HepG2 (cell line): ENCODE measurements around the gene CADPS2.

Source experiments
- HNRNPL ChIP-seq: fragments of 200-400 bp; formaldehyde crosslinking; IDR thresholded peaks from 2 replicates; pipeline ENCODE4 v1.6.1; 2017; ENCODE audit warnings: mild to moderate bottlenecking, low read depth, low read length
- MAFG ChIP-seq: sonication (generic); formaldehyde crosslinking; IDR thresholded peaks from 2 replicates; pipeline ENCODE4 v1.5.1; 2020; ENCODE audit warnings: mild to moderate bottlenecking, missing genetic modification reagents
- NFE2L1 ChIP-seq: sonication (generic); formaldehyde crosslinking; IDR thresholded peaks from 2 replicates; pipeline ENCODE4 v1.4.0; 2020; ENCODE audit warnings: missing genetic modification reagents, mild to moderate bottlenecking, borderline replicate concordance
- SALL2 ChIP-seq: sonication (generic); formaldehyde crosslinking; IDR thresholded peaks from 2 replicates; pipeline ENCODE4 v1.8.1; 2023; ENCODE audit warnings: mild to moderate bottlenecking, missing genetic modification reagents, inconsistent platforms
- SMAD3 ChIP-seq: sonication (generic); formaldehyde crosslinking; IDR thresholded peaks from 2 replicates; pipeline ENCODE4 v1.4.0; 2020; ENCODE audit warnings: missing genetic modification reagents
- USF2 ChIP-seq, 2 experiments: sonication (generic) in 1 of 2; formaldehyde crosslinking in 1 of 2; IDR thresholded peaks; 2 replicates each; pipeline versions ENCODE4 v1.5.1 to v1.6.1; 2011 to 2020; ENCODE audit warnings: borderline replicate concordance in 1 of 2, low read depth in 1 of 2, low read length in 1 of 2, mild to moderate bottlenecking in 1 of 2, missing genetic modification reagents in 1 of 2, moderate library complexity in 1 of 2
- XBP1 ChIP-seq: sonication (generic); formaldehyde crosslinking; IDR thresholded peaks from 2 replicates; pipeline ENCODE4 v1.5.0; 2020; ENCODE audit warnings: missing genetic modification reagents
- ZFP82 ChIP-seq: sonication (generic); formaldehyde crosslinking; IDR thresholded peaks from 2 replicates; pipeline ENCODE4 v1.5.1; 2020; ENCODE audit warnings: mild to moderate bottlenecking, missing genetic modification reagents, borderline replicate concordance
- ZFX ChIP-seq: sonication (generic); formaldehyde crosslinking; IDR thresholded peaks from 2 replicates; pipeline ENCODE4 v1.4.0; 2020; ENCODE audit warnings: mild to moderate bottlenecking, low read depth, missing genetic modification reagents, moderate library complexity
- ZHX2 ChIP-seq, 2 experiments: sonication (generic) in 1 of 2; formaldehyde crosslinking in 1 of 2; IDR thresholded peaks; 2 replicates each; pipeline versions ENCODE4 v1.6.1 to v1.9.0; 2014 to 2022; ENCODE audit warnings: antibody characterized with exemption in 1 of 2, borderline replicate concordance in 1 of 2, inconsistent platforms in 1 of 2, low read depth in 1 of 2, missing genetic modification reagents in 1 of 2
- TF ChIP-seq, protein P1 (sequence below): sonication (generic); formaldehyde crosslinking; IDR thresholded peaks from 2 replicates; pipeline ENCODE4 v1.4.0; 2020; ENCODE audit warnings: low read depth, mild to moderate bottlenecking, missing genetic modification reagents
- TF ChIP-seq, protein P2 (sequence below): sonication (generic); formaldehyde crosslinking; IDR thresholded peaks from 2 replicates; pipeline ENCODE4 v1.5.0; 2020; ENCODE audit warnings: mild to moderate bottlenecking, missing genetic modification reagents, moderate library complexity

GRCh38 chr7:122864016-122864415, 22.2 kb downstream of the CADPS2 start:
- TF ChIP-seq ZFP82 (CRISPR knock-in tag) = no peak
- no peak for TF ChIP-seq XBP1
- no peak for TF ChIP-seq ZHX2 (IDR thresholded peaks at IDR 0.05; ENCODE audit: low read depth)
- TF ChIP-seq ZHX2 (CRISPR knock-in tag; IDR thresholded peaks at IDR 0.05; ENCODE audit: borderline replicate concordance) = no peak
- no peak for TF ChIP-seq SALL2 (CRISPR knock-in tag)
- no peak for TF ChIP-seq USF2 (IDR thresholded peaks at IDR 0.05; ENCODE audit: low read depth, low read length)
- TF ChIP-seq USF2 (CRISPR knock-in tag; IDR thresholded peaks at IDR 0.05; ENCODE audit: borderline replicate concordance) = no peak
- TF ChIP-seq HNRNPL = no peak
- no peak for TF ChIP-seq MAFG (CRISPR knock-in tag)
- TF ChIP-seq, protein P1, sequence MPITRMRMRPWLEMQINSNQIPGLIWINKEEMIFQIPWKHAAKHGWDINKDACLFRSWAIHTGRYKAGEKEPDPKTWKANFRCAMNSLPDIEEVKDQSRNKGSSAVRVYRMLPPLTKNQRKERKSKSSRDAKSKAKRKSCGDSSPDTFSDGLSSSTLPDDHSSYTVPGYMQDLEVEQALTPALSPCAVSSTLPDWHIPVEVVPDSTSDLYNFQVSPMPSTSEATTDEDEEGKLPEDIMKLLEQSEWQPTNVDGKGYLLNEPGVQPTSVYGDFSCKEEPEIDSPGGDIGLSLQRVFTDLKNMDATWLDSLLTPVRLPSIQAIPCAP = no peak
- TF ChIP-seq SMAD3 (CRISPR knock-in tag) = no peak
- TF ChIP-seq ZFX (CRISPR knock-in tag) = no peak
- TF ChIP-seq NFE2L1 (CRISPR knock-in tag) = no peak
- TF ChIP-seq, protein P2, sequence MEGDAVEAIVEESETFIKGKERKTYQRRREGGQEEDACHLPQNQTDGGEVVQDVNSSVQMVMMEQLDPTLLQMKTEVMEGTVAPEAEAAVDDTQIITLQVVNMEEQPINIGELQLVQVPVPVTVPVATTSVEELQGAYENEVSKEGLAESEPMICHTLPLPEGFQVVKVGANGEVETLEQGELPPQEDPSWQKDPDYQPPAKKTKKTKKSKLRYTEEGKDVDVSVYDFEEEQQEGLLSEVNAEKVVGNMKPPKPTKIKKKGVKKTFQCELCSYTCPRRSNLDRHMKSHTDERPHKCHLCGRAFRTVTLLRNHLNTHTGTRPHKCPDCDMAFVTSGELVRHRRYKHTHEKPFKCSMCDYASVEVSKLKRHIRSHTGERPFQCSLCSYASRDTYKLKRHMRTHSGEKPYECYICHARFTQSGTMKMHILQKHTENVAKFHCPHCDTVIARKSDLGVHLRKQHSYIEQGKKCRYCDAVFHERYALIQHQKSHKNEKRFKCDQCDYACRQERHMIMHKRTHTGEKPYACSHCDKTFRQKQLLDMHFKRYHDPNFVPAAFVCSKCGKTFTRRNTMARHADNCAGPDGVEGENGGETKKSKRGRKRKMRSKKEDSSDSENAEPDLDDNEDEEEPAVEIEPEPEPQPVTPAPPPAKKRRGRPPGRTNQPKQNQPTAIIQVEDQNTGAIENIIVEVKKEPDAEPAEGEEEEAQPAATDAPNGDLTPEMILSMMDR (CRISPR knock-in tag) = no peak
